K562 (cell line): ENCODE measurements around the gene PDE5A. TPM values are rescaled to one million over a fixed set of nuclear protein-coding genes. Genes with fewer than 3 reads are reported as not detected.

Experiments
- ATAC-seq: fragments of 200-7000 bp; cut with Tn5 transposase; 3 replicates; pipeline ENCODE4 v1.9.1; 2020; ENCODE audit warnings: moderate library complexity
- BruUV-seq: library from RNA; stranded (reverse); fragments of 400-500 nt; replicated peaks from 2 replicates; lab custom pipeline; 2021; lab: Mats Ljungman, UMichigan
- CTCF ChIA-PET: fragments of 300-600 bp; formaldehyde crosslinking; extraction: SDS; loops from one replicate; lab custom pipeline; 2021; ENCODE audit warnings: low intra/inter-chr PET ratio; lab: Yijun Ruan, JAX
- POLR2A ChIA-PET: fragments of 300-600, 350-650 bp; sonication (Branson Sonifier 250); formaldehyde crosslinking; extraction: SDS; loops from one replicate; lab custom pipeline; 2021; ENCODE audit warnings: antibody characterized with exemption, inconsistent platforms; lab: Yijun Ruan, JAX
- DNase-seq, 4 experiments: peaks; one replicate each; pipeline versions ENCODE4 v3.0.0 to v3.0.0-alpha.2; 2011 to 2018; ENCODE audit warnings: low spot score in 3 of 4, mixed read lengths in 3 of 4; ENCODE audit errors: extremely low read depth in 1 of 4
- FAIRE-seq: peaks from 2 replicates; lab custom pipeline; 2011; peaks lifted over from hg19 to GRCh38; lab: Jason Lieb, UNC
- H2AFZ ChIP-seq: 2 replicates; pipeline ENCODE4 v1.6.0; 2011; ENCODE audit warnings: low read depth, low read length, control low read depth, inconsistent platforms
- H3K27ac ChIP-seq: fragments of 200-600 bp; 3 replicates; pipeline ENCODE4 v1.8.0; 2011; ENCODE audit warnings: low read depth, mild to moderate bottlenecking, control low read depth, inconsistent platforms, low read length, moderate library complexity, mixed read lengths; ENCODE audit errors: extremely low read depth
- H3K27me3 ChIP-seq, 2 experiments: fragments of 300-600 bp in 1 of 2; 2 replicates in 1 of 2; 3 replicates in 1 of 2; pipeline versions ENCODE4 v1.6.0 to v1.8.0; 2011; ENCODE audit warnings: inconsistent platforms in 2 of 2, low read length in 2 of 2, mild to moderate bottlenecking in 1 of 2, mixed read lengths in 1 of 2, moderate library complexity in 1 of 2; ENCODE audit not compliant: control insufficient read depth in 2 of 2, insufficient read depth in 2 of 2
- H3K36me3 ChIP-seq: fragments of 300-600 bp; 3 replicates; pipeline ENCODE4 v1.8.0; 2011; ENCODE audit warnings: mild to moderate bottlenecking, low read length, inconsistent platforms; ENCODE audit not compliant: control insufficient read depth, insufficient read depth
- H3K4me1 ChIP-seq, 2 experiments: fragments of 200-600 bp in 1 of 2; replicated peaks in 1 of 2; 2 replicates in 1 of 2; 3 replicates in 1 of 2; pipeline versions ENCODE4 v1.5.1 to v1.8.0; 2011; ENCODE audit warnings: inconsistent platforms in 2 of 2, low read length in 2 of 2, mild to moderate bottlenecking in 1 of 2, mixed read lengths in 1 of 2, moderate library complexity in 1 of 2; ENCODE audit not compliant: control insufficient read depth in 2 of 2, insufficient read depth in 2 of 2
- H3K4me2 ChIP-seq: 2 replicates; pipeline ENCODE4 v1.6.1; 2011; ENCODE audit warnings: low read length, control low read depth, inconsistent platforms, mixed read lengths; ENCODE audit not compliant: insufficient read depth
- H3K4me3 ChIP-seq: fragments of 200-600 bp; sonication (generic), shearing (Covaris generic); 2 replicates; pipeline ENCODE4 v1.5.1; 2016; ENCODE audit warnings: control low read depth, inconsistent platforms
- H3K79me2 ChIP-seq: fragments of 200-600 bp; 3 replicates; pipeline ENCODE4 v1.8.0; 2011; ENCODE audit warnings: low read length, inconsistent platforms; ENCODE audit not compliant: control insufficient read depth, insufficient read depth
- H3K9ac ChIP-seq, 2 experiments: 2 replicates each; pipeline versions ENCODE4 v1.6.0 to v1.6.1; 2011; ENCODE audit warnings: low read depth in 2 of 2, low read length in 2 of 2, control low read depth in 1 of 2, inconsistent platforms in 1 of 2, mild to moderate bottlenecking in 1 of 2, mixed read lengths in 1 of 2; ENCODE audit not compliant: insufficient read depth in 1 of 2
- H3K9me1 ChIP-seq: one replicate; pipeline ENCODE4 v1.6.0; 2011; ENCODE audit warnings: inconsistent platforms, mild to moderate bottlenecking, low read length, moderate library complexity; ENCODE audit not compliant: control insufficient read depth, insufficient read depth
- H3K9me3 ChIP-seq: replicated peaks from 2 replicates; pipeline ENCODE4 v1.5.1; 2011; ENCODE audit warnings: low read depth, low read length, inconsistent platforms; ENCODE audit not compliant: control insufficient read depth, insufficient read depth
- H4K20me1 ChIP-seq: replicated peaks from 2 replicates; pipeline ENCODE4 v1.6.1; 2011; ENCODE audit warnings: low read length, inconsistent platforms, mixed read lengths; ENCODE audit not compliant: control insufficient read depth, insufficient read depth
- ASH1L ChIP-seq: fragments of 450-650 bp; IDR thresholded peaks from 2 replicates; pipeline ENCODE4 v1.6.1; 2018; ENCODE audit warnings: borderline replicate concordance, mild to moderate bottlenecking, low read depth; ENCODE audit not compliant: partially characterized antibody
- ETS2 ChIP-seq: IDR thresholded peaks from 2 replicates; pipeline ENCODE4 v1.6.1; 2016; ENCODE audit warnings: borderline replicate concordance, missing genetic modification characterization, mild to moderate bottlenecking, moderate library complexity, missing compliant biosample characterization; ENCODE audit not compliant: poor library complexity, severe bottlenecking
- HNRNPK ChIP-seq: fragments of 200-400 bp; formaldehyde crosslinking; IDR thresholded peaks from one replicate; pipeline ENCODE4 v1.6.1; 2018; ENCODE audit warnings: mild to moderate bottlenecking, low read depth, low read length; ENCODE audit not compliant: poor library complexity, severe bottlenecking
- NONO ChIP-seq, 2 experiments: fragments of 200-400 bp in 1 of 2; fragments of 450-650 bp in 1 of 2; formaldehyde crosslinking in 1 of 2; IDR thresholded peaks; 2 replicates each; pipeline ENCODE4 v1.6.1; 2017; ENCODE audit warnings: low read depth in 2 of 2, mild to moderate bottlenecking in 2 of 2, moderate library complexity in 2 of 2, low read length in 1 of 2
- WGBS: fragments of 100-300 bp; shearing (Covaris generic); methylation state at CpG from one replicate; pipeline ENCODE4 v1.1.6; 2016; ENCODE audit warnings: low coverage, mixed read lengths; ENCODE audit not compliant: insufficient coverage; ENCODE audit errors: missing lambda C conversion rate; 5-methylcytosine and 5-hydroxymethylcytosine counted together
- in situ Hi-C: fragments of 300-500 bp; cut with MboI; formaldehyde crosslinking; loops from 4 replicates; pipeline ENCODE4 v1.15.0; 2018; ENCODE audit warnings: inconsistent platforms, mixed read lengths
- intact Hi-C: fragments of 100-400 bp; cut with micrococcal nuclease; formaldehyde crosslinking; loops from 2 replicates; pipeline ENCODE4 v1.14.2; 2022
- polyA plus RNA-seq, 8 experiments: library from polyadenylated mRNA; depleted of rRNA in 4 of 8; stranded (reverse) in 5 of 8; unstranded in 3 of 8; fragments of >200 nt; fragmentation: Nextera tagmentation in 2 of 8; fragmentation: Illumina TruSeq in 1 of 8; extraction: Ambion mirVana in 2 of 8; extraction: Trizol in 1 of 8; gene quantifications; 2 replicates each; pipeline versions ENCODE4 v1.2.1 to v1.2.3, GENCODE V29; 2011 to 2014; ENCODE audit warnings: inconsistent platforms in 1 of 8, missing spikeins in 1 of 8
- total RNA-seq, 7 experiments: library from RNA; depleted of rRNA in 6 of 7; stranded (reverse); fragments of >200 nt in 6 of 7; fragmentation: Illumina TruSeq in 2 of 7; extraction: Trizol in 2 of 7; gene quantifications; 2 replicates each; pipeline versions ENCODE4 v1.2.1 to v1.2.3, GENCODE V29; 2011 to 2021; ENCODE audit warnings: low replicate concordance in 1 of 7
- TF ChIP-seq, protein P1 (sequence below), 2 experiments: fragments of 450-650 bp; IDR thresholded peaks; 2 replicates each; pipeline ENCODE4 v1.6.1; 2016; ENCODE audit warnings: mild to moderate bottlenecking in 2 of 2, borderline replicate concordance in 1 of 2, low read depth in 1 of 2, moderate library complexity in 1 of 2
- TF ChIP-seq, protein P2 (sequence below), 2 experiments: fragments of 450-650 bp; conservative IDR thresholded peaks; 2 replicates each; pipeline ENCODE4 v1.6.1; 2017; ENCODE audit warnings: mild to moderate bottlenecking in 2 of 2, moderate library complexity in 2 of 2
- TF ChIP-seq, protein P3 (sequence below): fragments of 450-650 bp; IDR thresholded peaks from 2 replicates; pipeline ENCODE4 v1.6.1; 2014; ENCODE audit warnings: low read depth, mild to moderate bottlenecking, moderate library complexity, borderline replicate concordance
- TF ChIP-seq, protein P4 (sequence below): sonication (generic); formaldehyde crosslinking; IDR thresholded peaks from 2 replicates; pipeline ENCODE4 v1.8.0; 2022; ENCODE audit warnings: mild to moderate bottlenecking, low read depth, missing genetic modification reagents

PDE5A gene
- total and polyA plus RNA-seq, 9 of the 15 experiments (the other 6 are each of a cell fraction or from before 2014, with no cell fraction given) = 0.07 to 1.9 (median 0.29) TPM

DNA sequence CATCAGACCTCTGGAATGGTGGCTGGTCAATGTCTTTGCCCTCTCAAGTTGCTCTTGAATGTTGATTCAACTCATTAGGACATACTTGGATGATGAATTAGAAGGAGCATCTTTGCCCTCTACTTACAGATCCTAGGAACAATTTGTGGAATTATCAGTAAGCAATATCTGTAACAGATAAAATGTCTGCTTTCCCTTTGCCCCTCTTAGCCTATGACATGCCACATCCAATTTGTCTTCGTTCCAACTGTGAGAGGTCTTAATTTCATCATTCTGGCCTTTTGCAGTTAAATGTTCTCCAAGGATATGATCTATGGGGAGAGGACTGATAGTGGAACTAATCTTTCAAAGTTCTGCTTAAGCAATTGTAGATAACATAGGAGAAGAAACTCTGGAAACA is 148.3 kb downstream of the PDE5A start:
- 88% methylated on average over 1 of the region's 1 CpG for WGBS
- FAIRE-seq = no peak
- H3K27me3 ChIP-seq = no peaks in the 10 kb centered on the region
- intact Hi-C loops (no loop called here), in situ Hi-C loops (no loop called here)
- DNase-seq = no peak
- no peak overlapping the region for H3K27ac ChIP-seq
- ATAC-seq = no peak
- no peaks in the 10 kb centered on the region for H3K79me2 ChIP-seq
- peaks cover 60% of the 10 kb centered on the region for H3K36me3 ChIP-seq
- ChIA-PET POLR2A (no interaction called here), CTCF (no interaction called here)
- H4K20me1 ChIP-seq = no peaks in the 10 kb centered on the region
- H3K4me3 ChIP-seq = no peak overlapping the region
- H3K4me1 ChIP-seq = no peaks in the 10 kb centered on the region
- H3K4me2 ChIP-seq = no peak overlapping the region
- H3K9me1 ChIP-seq = no peaks in the 10 kb centered on the region
- H2AFZ ChIP-seq = no peak overlapping the region
- H3K9ac ChIP-seq = no peak overlapping the region
- H3K9me3 ChIP-seq = peaks cover 5% of the 10 kb centered on the region; the same call in 1 of the 2 replicates
- no TSS peak for BruUV-seq
- TF ChIP-seq, protein P1, sequence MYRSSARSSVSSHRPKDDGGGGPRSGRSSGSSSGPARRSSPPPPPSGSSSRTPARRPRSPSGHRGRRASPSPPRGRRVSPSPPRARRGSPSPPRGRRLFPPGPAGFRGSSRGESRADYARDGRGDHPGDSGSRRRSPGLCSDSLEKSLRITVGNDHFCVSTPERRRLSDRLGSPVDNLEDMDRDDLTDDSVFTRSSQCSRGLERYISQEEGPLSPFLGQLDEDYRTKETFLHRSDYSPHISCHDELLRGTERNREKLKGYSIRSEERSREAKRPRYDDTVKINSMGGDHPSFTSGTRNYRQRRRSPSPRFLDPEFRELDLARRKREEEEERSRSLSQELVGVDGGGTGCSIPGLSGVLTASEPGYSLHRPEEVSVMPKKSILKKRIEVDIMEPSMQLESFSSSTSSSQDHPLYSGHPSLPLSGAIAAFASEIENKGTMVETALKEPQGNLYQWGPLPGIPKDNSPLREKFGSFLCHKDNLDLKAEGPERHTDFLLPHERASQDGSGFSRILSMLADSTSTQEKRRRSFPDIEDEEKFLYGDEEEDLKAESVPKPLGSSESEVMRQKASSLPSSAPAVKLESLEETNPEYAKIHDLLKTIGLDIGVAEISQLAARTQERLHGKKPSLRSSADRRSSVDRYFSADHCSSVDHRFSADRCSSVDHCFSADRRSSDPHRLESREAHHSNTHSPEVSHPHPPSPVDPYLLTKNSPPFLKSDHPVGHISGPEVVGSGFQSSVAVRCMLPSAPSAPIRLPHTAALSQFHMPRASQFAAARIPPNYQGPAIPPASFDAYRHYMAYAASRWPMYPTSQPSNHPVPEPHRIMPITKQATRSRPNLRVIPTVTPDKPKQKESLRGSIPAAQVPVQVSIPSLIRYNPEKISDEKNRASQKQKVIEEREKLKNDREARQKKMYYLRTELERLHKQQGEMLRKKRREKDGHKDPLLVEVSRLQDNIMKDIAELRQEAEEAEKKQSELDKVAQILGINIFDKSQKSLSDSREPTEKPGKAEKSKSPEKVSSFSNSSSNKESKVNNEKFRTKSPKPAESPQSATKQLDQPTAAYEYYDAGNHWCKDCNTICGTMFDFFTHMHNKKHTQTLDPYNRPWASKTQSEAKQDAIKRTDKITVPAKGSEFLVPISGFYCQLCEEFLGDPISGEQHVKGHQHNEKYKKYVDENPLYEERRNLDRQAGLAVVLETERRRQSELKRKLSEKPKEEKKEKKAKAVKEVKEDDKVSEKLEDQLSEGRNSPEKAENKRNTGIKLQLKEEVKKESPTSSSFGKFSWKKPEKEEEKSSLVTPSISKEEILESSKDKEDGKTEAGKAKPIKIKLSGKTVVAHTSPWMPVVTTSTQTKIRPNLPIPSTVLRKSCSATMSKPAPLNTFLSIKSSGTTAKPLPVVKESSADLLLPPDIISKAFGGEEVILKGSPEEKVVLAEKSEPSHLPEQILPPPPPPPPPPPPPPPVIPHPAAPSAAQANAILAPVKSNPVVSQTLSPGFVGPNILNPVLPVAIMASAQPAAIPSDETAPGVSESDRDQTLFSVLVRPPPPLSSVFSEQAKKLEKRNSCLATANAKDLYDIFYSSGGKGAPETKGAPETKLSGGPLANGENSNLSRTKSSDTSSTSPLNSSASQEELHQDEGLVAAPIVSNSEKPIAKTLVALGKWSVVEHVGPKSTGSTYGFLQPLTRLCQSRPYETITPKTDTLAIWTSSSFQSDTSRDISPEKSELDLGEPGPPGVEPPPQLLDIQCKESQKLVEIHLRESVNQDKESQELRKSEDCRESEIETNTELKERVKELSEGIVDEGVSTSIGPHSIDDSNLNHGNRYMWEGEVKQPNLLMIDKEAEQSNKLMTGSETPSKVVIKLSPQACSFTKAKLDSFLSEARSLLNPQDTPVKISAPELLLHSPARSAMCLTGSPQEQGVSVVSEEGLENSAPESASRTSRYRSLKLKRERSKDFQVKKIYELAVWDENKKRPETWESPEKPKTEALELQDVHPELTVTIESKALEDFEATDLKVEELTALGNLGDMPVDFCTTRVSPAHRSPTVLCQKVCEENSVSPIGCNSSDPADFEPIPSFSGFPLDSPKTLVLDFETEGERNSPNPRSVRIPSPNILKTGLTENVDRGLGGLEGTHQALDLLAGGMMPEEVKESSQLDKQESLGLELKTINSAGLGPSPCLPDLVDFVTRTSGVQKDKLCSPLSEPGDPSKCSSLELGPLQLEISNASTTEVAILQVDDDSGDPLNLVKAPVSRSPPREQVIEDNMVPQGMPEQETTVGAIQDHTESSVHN (IDR thresholded peaks at IDR 0.05; ENCODE audit: borderline replicate concordance in 1 of 2, low read depth in 1 of 2) = no peak
- no peak for TF ChIP-seq HNRNPK
- no peak for TF ChIP-seq ETS2
- TF ChIP-seq, protein P2, sequence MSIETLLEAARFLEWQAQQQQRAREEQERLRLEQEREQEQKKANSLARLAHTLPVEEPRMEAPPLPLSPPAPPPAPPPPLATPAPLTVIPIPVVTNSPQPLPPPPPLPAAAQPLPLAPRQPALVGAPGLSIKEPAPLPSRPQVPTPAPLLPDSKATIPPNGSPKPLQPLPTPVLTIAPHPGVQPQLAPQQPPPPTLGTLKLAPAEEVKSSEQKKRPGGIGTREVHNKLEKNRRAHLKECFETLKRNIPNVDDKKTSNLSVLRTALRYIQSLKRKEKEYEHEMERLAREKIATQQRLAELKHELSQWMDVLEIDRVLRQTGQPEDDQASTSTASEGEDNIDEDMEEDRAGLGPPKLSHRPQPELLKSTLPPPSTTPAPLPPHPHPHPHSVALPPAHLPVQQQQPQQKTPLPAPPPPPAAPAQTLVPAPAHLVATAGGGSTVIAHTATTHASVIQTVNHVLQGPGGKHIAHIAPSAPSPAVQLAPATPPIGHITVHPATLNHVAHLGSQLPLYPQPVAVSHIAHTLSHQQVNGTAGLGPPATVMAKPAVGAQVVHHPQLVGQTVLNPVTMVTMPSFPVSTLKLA (conservative IDR thresholded peaks at IDR 0.05) = no peak
- TF ChIP-seq, protein P3, sequence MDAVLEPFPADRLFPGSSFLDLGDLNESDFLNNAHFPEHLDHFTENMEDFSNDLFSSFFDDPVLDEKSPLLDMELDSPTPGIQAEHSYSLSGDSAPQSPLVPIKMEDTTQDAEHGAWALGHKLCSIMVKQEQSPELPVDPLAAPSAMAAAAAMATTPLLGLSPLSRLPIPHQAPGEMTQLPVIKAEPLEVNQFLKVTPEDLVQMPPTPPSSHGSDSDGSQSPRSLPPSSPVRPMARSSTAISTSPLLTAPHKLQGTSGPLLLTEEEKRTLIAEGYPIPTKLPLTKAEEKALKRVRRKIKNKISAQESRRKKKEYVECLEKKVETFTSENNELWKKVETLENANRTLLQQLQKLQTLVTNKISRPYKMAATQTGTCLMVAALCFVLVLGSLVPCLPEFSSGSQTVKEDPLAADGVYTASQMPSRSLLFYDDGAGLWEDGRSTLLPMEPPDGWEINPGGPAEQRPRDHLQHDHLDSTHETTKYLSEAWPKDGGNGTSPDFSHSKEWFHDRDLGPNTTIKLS = no peak
- TF ChIP-seq ASH1L = no peak
- TF ChIP-seq, protein P4, sequence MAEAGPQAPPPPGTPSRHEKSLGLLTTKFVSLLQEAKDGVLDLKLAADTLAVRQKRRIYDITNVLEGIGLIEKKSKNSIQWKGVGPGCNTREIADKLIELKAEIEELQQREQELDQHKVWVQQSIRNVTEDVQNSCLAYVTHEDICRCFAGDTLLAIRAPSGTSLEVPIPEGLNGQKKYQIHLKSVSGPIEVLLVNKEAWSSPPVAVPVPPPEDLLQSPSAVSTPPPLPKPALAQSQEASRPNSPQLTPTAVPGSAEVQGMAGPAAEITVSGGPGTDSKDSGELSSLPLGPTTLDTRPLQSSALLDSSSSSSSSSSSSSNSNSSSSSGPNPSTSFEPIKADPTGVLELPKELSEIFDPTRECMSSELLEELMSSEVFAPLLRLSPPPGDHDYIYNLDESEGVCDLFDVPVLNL (CRISPR knock-in tag) = no peak
- no peak for TF ChIP-seq NONO (IDR thresholded peaks at IDR 0.05; ENCODE audit: low read depth in 2 of 2, low read length in 1 of 2)
